ENCODE measurements around the gene SLC8A2. TPM values are rescaled to one million over a fixed set of nuclear protein-coding genes. Genes with fewer than 3 reads are reported as not detected.

The SLC8A2 gene
- total and polyA plus RNA-seq, 2 of the 4 experiments (the other 2 are of a cell fraction), result 0.05 TPM; not detected in 1

DNA sequence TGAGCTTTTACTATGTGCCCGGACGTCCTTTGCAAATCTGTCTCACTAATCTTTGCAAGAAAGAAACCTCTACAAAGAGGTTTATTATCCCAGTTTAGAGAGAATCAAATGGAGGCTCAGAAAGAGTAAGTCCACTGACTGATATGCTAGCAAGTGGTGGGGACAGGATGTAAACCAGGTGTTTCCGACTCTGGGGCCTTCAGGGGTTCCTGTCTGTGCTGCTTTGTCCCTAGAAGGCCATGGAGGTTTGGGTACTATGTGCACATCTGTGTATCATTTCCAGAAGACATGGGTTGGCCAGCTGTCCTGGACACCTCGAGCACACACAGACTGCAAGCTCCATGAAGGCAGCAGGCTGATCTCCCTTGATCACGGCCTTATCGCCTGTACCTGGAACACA, 13.5 kb upstream of the SLC8A2 start:
- intact Hi-C loops (cut with micrococcal nuclease), result no loop called here
- Histone ChIP-seq H4K5ac (ENCODE audit: low read depth, low read length) (no peak overlapping the region), H2AK9ac (replicated peaks; ENCODE audit: low read depth, low read length, poor library complexity) (peak overlapping the region; percentile 79), H3K9ac (ENCODE audit: low read depth, low read length) (no peak overlapping the region), H4K8ac (ENCODE audit: low read depth in 2 of 2, low read length in 2 of 2) (peak overlapping the region; percentile 2 to 94; a peak in 2 of 4 replicates), H3K18ac (ENCODE audit: low read depth, low read length) (no peak overlapping the region), H3K36me3 (ENCODE audit: control insufficient read depth, insufficient read depth, low read length) (peaks cover 20% of the 10 kb centered on the region), H3K56ac (ENCODE audit: extremely low read depth, insufficient read depth, low read length) (no peak overlapping the region), H3K27me3 (ENCODE audit: control insufficient read depth, insufficient read depth, low read length) (no peaks in the 10 kb centered on the region), H3K4me3 (ENCODE audit: insufficient read depth, low read depth, low read length) (no peak overlapping the region), H3K9me1 (ENCODE audit: insufficient read depth, low read length) (peaks cover 4% of the 10 kb centered on the region; the same call in 1 of the 2 replicates), H3K14ac (replicated peaks; ENCODE audit: low read depth, low read length) (no peak overlapping the region), H3K4ac (ENCODE audit: low read depth, low read length) (peak overlapping the region; percentile 15; the same call in 1 of the 2 replicates), H2BK5ac (ENCODE audit: low read depth, low read length, poor library complexity, severe bottlenecking) (no peak overlapping the region), H3K23ac (ENCODE audit: low read depth, low read length) (0 out of 2 replicates have a peak overlapping the region, but pooled peaks have one; percentile 38), H4K91ac (ENCODE audit: insufficient read depth, low read depth, low read length) (no peak overlapping the region), H2BK120ac (ENCODE audit: low read depth, low read length) (no peak overlapping the region), H3K9me3 (ENCODE audit: control insufficient read depth, insufficient read depth, low read length) (no peaks in the 10 kb centered on the region), H4K20me1 (ENCODE audit: insufficient read depth, low read length) (peaks cover 5% of the 10 kb centered on the region; the same call in 1 of the 2 replicates), H3K79me1 (ENCODE audit: low read depth in 1 of 2, low read length in 2 of 2) (peaks cover 0 to 23% of the 10 kb centered on the region in 2 experiments; a peak in 2 of 4 replicates), H2AK5ac (ENCODE audit: low read depth, low read length) (no peak overlapping the region), H3K27ac (ENCODE audit: insufficient read depth, low read length) (no peak overlapping the region), H2BK15ac (ENCODE audit: low read depth, low read length) (no peak overlapping the region), H3K4me2 (ENCODE audit: low read depth, low read length) (no peak overlapping the region), H3K4me1 (ENCODE audit: control insufficient read depth, insufficient read depth, low read length) (peaks cover 2% of the 10 kb centered on the region; the same call in 1 of the 2 replicates), H2AFZ (replicated peaks; ENCODE audit: low read length, poor library complexity) (no peak overlapping the region), H2BK20ac (ENCODE audit: low read depth, low read length) (no peak overlapping the region)
- no peak for TF ChIP-seq SMC3 (IDR thresholded peaks at IDR 0.05; ENCODE audit: low read depth, low read length)
- in situ Hi-C loops (cut with MboI; ENCODE audit: low sequenced_read_pairs), result no loop called here
- WGBS, 2 experiments (ENCODE audit: extremely low coverage in 2 of 2, insufficient read length in 1 of 2), result 82% methylated on average over 2 of the region's 6 CpGs; no CpG with 5 or more reads in 1 of the 2 experiments
- dilution Hi-C loops (cut with HindIII; ENCODE audit: low sequenced_read_pairs, unreplicated experiment), result no loop called here
- ChIA-PET POLR2A (ENCODE audit: unreplicated experiment) (no interaction called here), CTCF (interaction anchor here (1.6 kb wide), 1 partner anchor 72 kb away, joined by 3 read pairs; no protein-coding TSS in a partner anchor)
- DNase-seq (no peak), ATAC-seq (ENCODE audit: low read depth) (no peak)
- BruUV-seq (replicated peaks), result no TSS peak

All from IMR-90 (cell line).